H1 (cell line): ENCODE results near the gene NCAPD2. TPM values are rescaled to one million over a fixed set of nuclear protein-coding genes. Genes with fewer than 3 reads are reported as not detected.

ENCODE experiments used
- CTCF ChIA-PET: fragments of 300-600 bp; sonication (Branson Sonifier 250); formaldehyde crosslinking; loops from one replicate; lab custom pipeline; 2021; ENCODE audit not compliant: partially characterized antibody; lab: Charles Lee
- POLR2A ChIA-PET: fragments of 300-600 bp; sonication (Branson Sonifier 250); formaldehyde crosslinking; loops from one replicate; lab custom pipeline; 2021; ENCODE audit warnings: inconsistent platforms; ENCODE audit not compliant: partially characterized antibody; lab: Charles Lee
- DNase-seq, 2 experiments: peaks; one replicate each; pipeline versions ENCODE4 v3.0.0 to v3.0.0-alpha.2; 2010 to 2022; ENCODE audit warnings: low spot score in 2 of 2, low read depth in 1 of 2, mixed read lengths in 1 of 2
- FAIRE-seq: peaks from 2 replicates; lab custom pipeline; 2011; peaks lifted over from hg19 to GRCh38; lab: Jason Lieb, UNC
- H2AFZ ChIP-seq: 2 replicates; pipeline ENCODE4 v1.8.1; 2012; ENCODE audit warnings: low read length, inconsistent platforms
- H2AK5ac ChIP-seq: 2 replicates; pipeline ENCODE4 v1.6.1; 2013; ENCODE audit warnings: low read depth, low read length
- H2BK120ac ChIP-seq: replicated peaks from 2 replicates; pipeline ENCODE3; 2013; ENCODE audit warnings: low read depth, low read length, inconsistent platforms
- H2BK12ac ChIP-seq: 2 replicates; pipeline ENCODE4 v1.6.1; 2013; ENCODE audit warnings: low read depth, low read length
- H2BK15ac ChIP-seq: 2 replicates; pipeline ENCODE4 v1.6.1; 2013; ENCODE audit warnings: low read length
- H2BK20ac ChIP-seq: 2 replicates; pipeline ENCODE4 v1.6.1; 2013; ENCODE audit warnings: low read length
- H2BK5ac ChIP-seq: 2 replicates; pipeline ENCODE4 v1.6.1; 2013; ENCODE audit warnings: low read depth, low read length
- H3K14ac ChIP-seq: 2 replicates; pipeline ENCODE4 v1.6.1; 2013; ENCODE audit warnings: inconsistent platforms; ENCODE audit not compliant: insufficient read length
- H3K18ac ChIP-seq: 2 replicates; pipeline ENCODE4 v1.6.1; 2013; ENCODE audit warnings: low read length; ENCODE audit errors: extremely low read depth
- H3K23ac ChIP-seq: 2 replicates; pipeline ENCODE4 v1.6.1; 2013; ENCODE audit warnings: inconsistent platforms; ENCODE audit not compliant: insufficient read length
- H3K23me2 ChIP-seq: 2 replicates; pipeline ENCODE4 v1.6.1; 2013; ENCODE audit warnings: low read depth, low read length
- H3K27ac ChIP-seq: 2 replicates; pipeline ENCODE4 v1.6.1; 2011; ENCODE audit warnings: low read depth, low read length, inconsistent platforms
- H3K27me3 ChIP-seq, 4 experiments: replicated peaks in 1 of 4; 1 replicate in 1 of 4; 2 replicates in 3 of 4; pipeline versions ENCODE4 v1.6.1 to v1.8.1; 2011 to 2013; ENCODE audit warnings: low read length in 3 of 4, mild to moderate bottlenecking in 3 of 4, inconsistent platforms in 2 of 4, mixed read lengths in 2 of 4, moderate library complexity in 1 of 4; ENCODE audit not compliant: control insufficient read depth in 3 of 4, insufficient read depth in 3 of 4; ENCODE audit errors: extremely low read depth in 1 of 4
- H3K36me3 ChIP-seq, 4 experiments: 2 replicates each; pipeline versions ENCODE4 v1.6.1 to v1.8.1; 2011 to 2013; ENCODE audit warnings: mild to moderate bottlenecking in 4 of 4, low read length in 3 of 4, moderate library complexity in 2 of 4, control low read depth in 1 of 4, inconsistent platforms in 1 of 4; ENCODE audit not compliant: insufficient read depth in 4 of 4, control insufficient read depth in 2 of 4
- H3K4ac ChIP-seq: replicated peaks from 2 replicates; pipeline ENCODE3; 2013; ENCODE audit warnings: low read length, low read depth, mixed read lengths, inconsistent platforms; ENCODE audit not compliant: insufficient read length
- H3K4me1 ChIP-seq, 4 experiments: replicated peaks in 1 of 4; 1 replicate in 1 of 4; 2 replicates in 3 of 4; pipeline versions ENCODE4 v1.6.1 to v1.8.1; 2011 to 2013; ENCODE audit warnings: low read length in 3 of 4, inconsistent platforms in 2 of 4, mixed read lengths in 1 of 4; ENCODE audit not compliant: insufficient read depth in 4 of 4, control insufficient read depth in 3 of 4
- H3K4me2 ChIP-seq, 2 experiments: 2 replicates each; pipeline versions ENCODE4 v1.6.1 to v1.8.1; 2011 to 2013; ENCODE audit warnings: low read depth in 2 of 2, low read length in 2 of 2, control low read depth in 1 of 2, inconsistent platforms in 1 of 2, mild to moderate bottlenecking in 1 of 2; ENCODE audit not compliant: insufficient read depth in 1 of 2
- H3K4me3 ChIP-seq, 4 experiments: fragments of 200-600, 300-600 bp in 1 of 4; sonication (generic), shearing (Covaris generic), sonication (Bioruptor Twin) in 1 of 4; 2 replicates each; pipeline versions ENCODE4 v1.5.1 to v1.8.1; 2011 to 2016; ENCODE audit warnings: low read length in 4 of 4, low read depth in 3 of 4, control low read depth in 2 of 4, inconsistent platforms in 2 of 4, mild to moderate bottlenecking in 2 of 4, mixed read lengths in 1 of 4, moderate library complexity in 1 of 4; ENCODE audit not compliant: insufficient read depth in 2 of 4; ENCODE audit errors: extremely low read depth in 1 of 4
- H3K56ac ChIP-seq: replicated peaks from 2 replicates; pipeline ENCODE3; 2013; ENCODE audit warnings: low read depth, mild to moderate bottlenecking, mixed read lengths, low read length, inconsistent platforms; ENCODE audit not compliant: insufficient read length
- H3K79me1 ChIP-seq: 2 replicates; pipeline ENCODE4 v1.6.1; 2013; ENCODE audit warnings: low read depth, low read length, control low read depth
- H3K79me2 ChIP-seq, 2 experiments: 2 replicates each; pipeline versions ENCODE4 v1.6.1 to v1.8.1; 2012 to 2013; ENCODE audit warnings: low read length in 2 of 2, mild to moderate bottlenecking in 2 of 2, inconsistent platforms in 1 of 2; ENCODE audit not compliant: insufficient read depth in 2 of 2, control insufficient read depth in 1 of 2
- H3K9ac ChIP-seq, 4 experiments: replicated peaks in 1 of 4; 1 replicate in 1 of 4; 2 replicates in 3 of 4; pipeline versions ENCODE4 v1.6.1 to v1.8.1; 2011 to 2013; ENCODE audit warnings: low read depth in 3 of 4, low read length in 3 of 4, control low read depth in 2 of 4, mild to moderate bottlenecking in 2 of 4, moderate library complexity in 2 of 4, inconsistent platforms in 1 of 4; ENCODE audit errors: extremely low read depth in 1 of 4
- H3K9me3 ChIP-seq, 2 experiments: 2 replicates each; pipeline versions ENCODE4 v1.6.1 to v1.8.1; 2012 to 2013; ENCODE audit warnings: mild to moderate bottlenecking in 2 of 2, moderate library complexity in 2 of 2, control low read depth in 1 of 2, inconsistent platforms in 1 of 2, low read depth in 1 of 2, low read length in 1 of 2, mixed read lengths in 1 of 2; ENCODE audit not compliant: insufficient read depth in 2 of 2
- H4K20me1 ChIP-seq, 2 experiments: replicated peaks in 1 of 2; 2 replicates each; pipeline versions ENCODE3 to v1.8.1; 2011 to 2013; ENCODE audit warnings: inconsistent platforms in 2 of 2, low read length in 2 of 2, mild to moderate bottlenecking in 1 of 2; ENCODE audit not compliant: insufficient read depth in 2 of 2, control insufficient read depth in 1 of 2
- H4K5ac ChIP-seq: 2 replicates; pipeline ENCODE4 v1.6.1; 2013; ENCODE audit warnings: low read length, low read depth, mixed read lengths, inconsistent platforms; ENCODE audit not compliant: insufficient read length
- H4K8ac ChIP-seq: 2 replicates; pipeline ENCODE4 v1.8.0; 2013; ENCODE audit warnings: mild to moderate bottlenecking, moderate library complexity, low read length, inconsistent platforms; ENCODE audit not compliant: insufficient read depth; ENCODE audit errors: extremely low read depth
- H4K91ac ChIP-seq: replicated peaks from 2 replicates; pipeline ENCODE3; 2013; ENCODE audit warnings: low read length, mixed read lengths, inconsistent platforms; ENCODE audit not compliant: insufficient read length
- WGBS, 2 experiments: shearing (Covaris generic) in 1 of 2; methylation state at CpG; one replicate each; pipeline versions ENCODE4 v1.1.6 to v1.1.7; 2013 to 2015; ENCODE audit warnings: low lambda C conversion rate in 2 of 2, mixed read lengths in 2 of 2, inconsistent platforms in 1 of 2, low coverage in 1 of 2, missing lambda C conversion rate in 1 of 2; ENCODE audit not compliant: insufficient replicate concordance in 2 of 2, insufficient coverage in 1 of 2, insufficient read length in 1 of 2; ENCODE audit errors: extremely low coverage in 1 of 2, missing lambda C conversion rate in 1 of 2; 5-methylcytosine and 5-hydroxymethylcytosine counted together
- polyA plus RNA-seq, 7 experiments: library from polyadenylated mRNA; depleted of rRNA in 3 of 7; stranded (reverse) in 5 of 7; unstranded in 2 of 7; fragments of >200 nt in 5 of 7; fragments of 200-250 nt in 2 of 7; gene quantifications; 1 replicate in 5 of 7; 2 replicates in 1 of 7; 4 replicates in 1 of 7; pipeline versions ENCODE4 v1.2.1 to v1.2.3, GENCODE V29; 2011 to 2013; ENCODE audit warnings: missing spikeins in 2 of 7, mixed read lengths in 2 of 7
- total RNA-seq: library from RNA; stranded (reverse); fragmentation: NEBNext Ultra II Directional; extraction: Animal tissue kit (Norgen Biotek cat#: 25700); gene quantifications from 2 replicates; pipeline ENCODE4 v1.2.1, GENCODE V29; 2021

Gene NCAPD2
- total and polyA plus RNA-seq, 2 of the 8 experiments (the other 6 are each of a cell fraction or from before 2014, with no cell fraction given), result 55.8 to 132 TPM

DNA sequence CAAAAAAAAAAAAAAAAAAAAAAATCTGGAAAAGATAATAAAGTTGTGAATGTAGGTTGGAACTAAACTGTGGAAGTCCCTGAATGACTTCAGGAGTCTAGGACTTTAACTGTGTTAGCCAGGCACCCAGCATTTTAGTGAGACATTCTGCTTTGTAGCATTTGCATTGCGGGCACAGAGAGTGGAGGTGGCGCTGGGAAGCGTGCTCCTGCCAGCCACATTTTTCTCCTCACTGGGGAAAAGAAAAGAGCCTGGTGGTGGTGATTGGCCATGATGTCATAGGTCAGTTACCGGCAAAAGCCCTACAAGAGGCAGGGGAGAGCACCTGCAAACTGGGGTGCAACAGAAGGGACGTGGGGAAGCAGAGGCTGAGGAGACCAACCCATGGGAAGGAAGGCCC, 30.7 kb downstream of the NCAPD2 start:
- no peak overlapping the region for H3K4me2 ChIP-seq
- DNase-seq (no peak), FAIRE-seq (no peak)
- H4K8ac ChIP-seq, result no peak overlapping the region
- H2BK12ac ChIP-seq, result no peak overlapping the region
- ChIA-PET POLR2A (interaction anchor here (14.8 kb wide), 1 partner anchor 14 kb away, joined by 188 read pairs; the partner anchor contains the start of gene GAPDH), CTCF (interaction anchor here (1.2 kb wide), 1 partner anchor 75 kb away, joined by 4 read pairs; no protein-coding TSS in a partner anchor)
- H3K79me1 ChIP-seq, result no peaks in the 10 kb centered on the region
- H3K9ac ChIP-seq, result no peak overlapping the region
- WGBS, 2 experiments, result 89% methylated on average over 5 of the region's 5 CpGs; no CpG with 5 or more reads in 1 of the 2 experiments
- H3K36me3 ChIP-seq, result peaks cover 69 to 100% (median 92%) of the 10 kb centered on the region in 4 experiments
- H4K5ac ChIP-seq, result no peak overlapping the region
- no peak overlapping the region for H3K23ac ChIP-seq
- H2AK5ac ChIP-seq, result no peak overlapping the region
- H3K18ac ChIP-seq, result no peak overlapping the region
- no peak overlapping the region for H3K4me3 ChIP-seq
- no peak overlapping the region for H3K56ac ChIP-seq
- H2BK20ac ChIP-seq, result no peak overlapping the region
- no peak overlapping the region for H3K27ac ChIP-seq
- peaks cover 0 to 1% (median 0%) of the 10 kb centered on the region in 4 experiments; a peak in 1 of 7 replicates for H3K4me1 ChIP-seq
- no peaks in the 10 kb centered on the region for H3K9me3 ChIP-seq
- no peak overlapping the region for H3K14ac ChIP-seq
- H3K4ac ChIP-seq, result no peak overlapping the region
- H2BK5ac ChIP-seq, result no peak overlapping the region
- no peaks in the 10 kb centered on the region for H3K79me2 ChIP-seq
- no peak overlapping the region for H2AFZ ChIP-seq
- no peak overlapping the region for H2BK120ac ChIP-seq
- H3K23me2 ChIP-seq, result peaks cover 1% of the 10 kb centered on the region; the same call in 1 of the 2 replicates
- H4K91ac ChIP-seq, result no peak overlapping the region
- no peak overlapping the region for H2BK15ac ChIP-seq
- peaks cover 5 to 8% of the 10 kb centered on the region in 2 experiments for H4K20me1 ChIP-seq
- H3K27me3 ChIP-seq, result no peaks in the 10 kb centered on the region
